Activated CD4-positive, CD25-positive, alpha-beta regulatory T cell treated with anti-CD3 and anti-CD28 coated beads, Interleukin-2, amount 50 U/mL, for 16 hours (primary cell): ENCODE data around the gene NRG2.

Experiments used
- DNase-seq: peaks from one replicate; pipeline ENCODE4 v3.0.0-alpha.2; 2020; ENCODE audit warnings: low read depth, low spot score

NRG2 gene

GRCh38 chr5:139947727-139948126 lies 95.4 kb downstream of the NRG2 start:
- DNase-seq = no peak

DNA sequence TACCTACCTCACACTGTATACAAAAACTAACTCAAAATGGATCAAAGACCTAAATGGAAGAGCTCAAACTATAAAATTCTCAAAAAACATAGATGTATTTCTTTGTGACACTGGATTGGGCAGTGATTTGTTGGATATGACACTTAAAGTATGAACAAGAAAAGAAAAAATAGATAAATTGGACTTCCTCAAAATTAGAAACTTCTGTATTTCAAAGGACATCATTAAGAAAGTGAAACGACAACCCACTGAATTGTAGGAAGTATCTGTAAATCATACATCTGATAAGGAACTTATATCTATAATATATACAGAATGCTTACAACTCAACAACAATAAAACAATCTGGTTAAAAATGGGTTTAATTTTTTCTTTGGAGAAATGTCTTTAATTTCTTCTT lies 96.7 kb downstream of the NRG2 start:
- DNase-seq = no peak

DNA sequence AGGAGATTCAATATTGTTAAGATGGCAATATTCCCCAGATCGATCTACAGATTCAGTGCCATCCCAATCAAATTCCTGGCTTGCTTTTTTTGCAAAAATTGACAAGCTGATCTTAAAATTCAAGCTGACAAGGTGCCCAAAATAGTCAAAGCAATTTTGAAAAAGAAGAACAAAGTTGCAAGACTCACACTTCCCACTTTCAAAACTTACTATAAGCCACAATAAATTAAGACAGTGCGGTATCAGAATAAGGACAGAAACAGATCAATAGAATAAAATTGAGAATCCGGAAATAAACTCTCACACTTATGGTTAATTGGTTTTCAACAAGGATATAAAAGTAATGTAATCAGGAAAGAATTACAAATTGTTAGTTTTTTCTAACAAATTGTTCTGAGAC lies 97.1 kb downstream of the NRG2 start:
- DNase-seq = no peak

DNA sequence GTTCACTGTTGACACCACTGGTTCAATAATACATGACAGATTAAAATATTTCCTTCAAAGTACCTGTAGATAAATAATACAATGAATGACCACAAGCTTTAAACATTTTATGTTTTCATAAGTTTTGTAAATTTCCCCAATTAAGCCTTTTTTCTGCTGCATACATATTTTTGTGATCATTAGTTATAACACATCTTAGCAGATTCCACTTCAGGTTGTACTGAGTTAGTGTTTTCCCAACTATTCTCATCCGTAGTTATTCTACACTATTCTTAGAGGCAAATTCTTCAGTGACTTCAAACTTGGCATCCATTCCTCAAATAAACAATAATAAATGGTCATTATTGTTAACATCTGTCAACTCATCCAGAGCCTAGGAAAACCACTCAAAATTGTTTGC lies 100.9 kb downstream of the NRG2 start:
- DNase-seq = no peak

- no peak for DNase-seq
Observed at GRCh38 chr5:139930406-139930805, 112.7 kb downstream of the NRG2 start.

- DNase-seq = no peak
Observed at GRCh38 chr5:139926797-139927503, 116.1 kb downstream of the NRG2 start.

DNA sequence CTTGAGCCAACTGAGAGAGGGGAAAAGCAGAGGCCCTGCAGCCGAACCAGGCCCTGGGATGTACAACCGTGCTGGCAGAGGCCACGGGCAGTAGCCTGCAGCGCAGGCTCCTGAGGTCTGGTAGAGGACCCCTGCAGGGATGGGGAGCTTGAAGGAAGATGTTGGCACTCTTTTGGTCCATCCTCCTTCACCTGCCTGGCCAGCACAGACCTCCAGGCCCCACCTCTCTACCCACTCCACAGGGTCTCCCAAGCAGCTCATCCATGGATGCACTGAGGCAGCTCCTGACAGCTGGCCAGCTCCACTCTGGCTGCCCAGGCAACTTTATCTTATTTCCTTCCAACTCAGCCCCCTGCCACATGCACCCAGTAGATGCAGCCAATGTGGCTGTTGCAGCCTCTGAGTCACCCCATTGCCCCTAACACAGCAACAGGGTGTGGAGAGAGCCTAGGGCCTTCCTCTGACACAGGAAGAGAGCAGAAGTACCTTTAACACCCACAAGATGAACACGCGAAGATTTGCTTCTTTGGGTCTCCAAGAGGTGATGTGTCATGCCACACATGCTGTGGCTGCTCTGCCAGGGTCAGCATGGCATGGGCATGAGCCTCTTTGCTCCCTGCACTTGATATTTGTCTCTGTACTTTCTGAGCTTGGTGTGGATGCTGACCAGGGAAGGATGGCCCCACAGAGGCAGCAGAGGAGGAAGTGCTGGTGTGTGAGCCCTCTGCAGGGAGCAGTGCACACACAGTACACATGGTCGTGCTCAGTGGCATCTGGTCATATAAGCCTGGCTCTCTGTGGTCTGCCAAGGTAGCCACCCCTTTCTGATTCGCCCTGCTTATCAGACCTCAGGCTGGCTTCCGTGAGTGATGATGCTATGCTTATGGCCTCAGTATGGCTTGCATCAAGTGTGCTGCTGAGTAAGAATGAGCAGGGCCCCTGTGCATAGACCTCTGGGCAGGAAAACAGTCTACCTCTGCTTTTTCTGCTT lies 117.2 kb downstream of the NRG2 start:
- DNase-seq = no peak

- no peak for DNase-seq
Observed at GRCh38 chr5:139925216-139925562, 117.9 kb downstream of the NRG2 start.

DNA sequence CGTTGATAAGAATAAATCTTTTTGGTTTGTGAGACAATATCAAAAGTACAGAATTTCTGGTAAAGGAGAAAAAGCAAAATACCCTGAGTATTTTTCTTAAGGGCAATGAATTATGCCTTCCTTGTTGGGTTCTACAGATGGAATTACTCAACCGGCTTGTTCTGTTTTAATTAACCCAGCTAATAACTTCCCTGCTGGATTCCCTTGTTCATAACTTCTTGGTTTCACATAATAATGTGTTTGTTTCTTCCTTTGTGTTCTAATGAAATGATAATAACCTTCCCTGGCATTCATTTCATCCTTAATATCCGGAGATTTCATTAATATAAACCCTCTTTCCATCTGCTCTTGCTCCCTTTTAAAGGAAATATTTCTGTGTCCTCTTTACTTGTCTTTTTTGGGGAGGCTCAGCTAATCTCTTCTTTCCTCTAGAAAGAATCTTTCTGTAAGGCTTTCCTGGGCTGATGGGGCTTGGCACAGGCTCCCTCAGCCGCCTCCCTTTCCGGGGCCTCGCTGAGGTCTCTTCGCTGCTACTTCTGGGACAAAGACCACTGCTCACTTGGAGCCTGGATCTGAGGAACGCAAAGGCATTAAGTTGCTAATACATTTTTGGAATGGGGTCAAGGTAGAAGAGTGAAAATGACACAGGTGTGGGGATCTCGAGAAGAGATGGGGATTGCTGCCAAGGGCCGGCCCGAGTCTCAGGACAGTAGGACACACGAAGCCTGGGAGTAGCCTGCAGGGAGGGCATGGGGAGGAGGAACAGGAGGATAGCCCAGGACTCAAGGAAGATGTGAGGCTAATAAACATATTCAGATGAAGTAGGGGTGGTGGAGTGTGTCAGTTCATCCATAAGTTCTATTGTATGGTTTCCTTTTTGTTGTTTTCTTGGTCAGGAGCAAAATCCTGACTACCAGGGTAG lies 118.5 kb downstream of the NRG2 start:
- DNase-seq = no peak

DNA sequence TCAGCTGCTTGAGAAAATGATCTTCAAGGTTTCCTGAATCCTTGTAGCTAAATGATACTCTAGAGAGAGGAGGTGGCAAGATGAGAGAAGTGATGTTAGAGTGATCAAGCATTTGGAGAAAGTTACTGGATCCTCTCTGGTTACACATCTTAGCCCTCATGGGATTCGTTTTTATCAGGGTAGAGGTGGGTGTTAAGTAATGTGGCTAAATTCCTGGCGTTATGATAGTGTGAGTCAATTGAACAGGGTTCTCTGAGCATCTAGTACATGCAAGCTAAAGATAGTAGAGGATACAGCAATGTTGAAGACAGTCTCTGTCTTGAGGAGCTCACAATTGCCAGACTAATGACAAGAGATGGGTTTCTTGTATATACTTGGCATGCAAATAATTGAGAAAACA lies 123.8 kb downstream of the NRG2 start:
- DNase-seq = no peak

DNA sequence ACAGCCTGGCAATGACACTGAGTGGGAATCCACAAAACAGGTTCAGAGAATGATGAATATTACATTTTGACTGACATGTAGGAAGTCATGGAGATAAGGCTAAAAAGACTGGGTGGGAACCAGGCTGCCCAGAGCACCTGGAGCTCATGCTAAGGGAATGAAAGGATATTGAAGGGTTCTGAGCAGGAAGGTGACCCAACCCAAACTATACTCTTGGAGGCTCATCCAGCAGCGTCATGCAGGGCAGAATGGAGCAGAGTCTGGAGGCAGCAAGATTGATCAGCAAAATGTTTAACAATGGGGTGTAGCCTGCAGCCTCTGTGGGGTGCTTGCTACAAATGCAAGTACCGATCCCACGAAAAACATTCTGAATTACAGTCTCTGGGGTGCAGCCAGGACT lies 127.3 kb downstream of the NRG2 start:
- DNase-seq = no peak

- no peak for DNase-seq
Observed at GRCh38 chr5:139915266-139915665, 127.8 kb downstream of the NRG2 start.

GRCh38 chr5:139914218-139914807 lies 128.8 kb downstream of the NRG2 start:
- no peak for DNase-seq

GRCh38 chr5:139912804-139913203 lies 130.3 kb downstream of the NRG2 start:
- no peak for DNase-seq

DNA sequence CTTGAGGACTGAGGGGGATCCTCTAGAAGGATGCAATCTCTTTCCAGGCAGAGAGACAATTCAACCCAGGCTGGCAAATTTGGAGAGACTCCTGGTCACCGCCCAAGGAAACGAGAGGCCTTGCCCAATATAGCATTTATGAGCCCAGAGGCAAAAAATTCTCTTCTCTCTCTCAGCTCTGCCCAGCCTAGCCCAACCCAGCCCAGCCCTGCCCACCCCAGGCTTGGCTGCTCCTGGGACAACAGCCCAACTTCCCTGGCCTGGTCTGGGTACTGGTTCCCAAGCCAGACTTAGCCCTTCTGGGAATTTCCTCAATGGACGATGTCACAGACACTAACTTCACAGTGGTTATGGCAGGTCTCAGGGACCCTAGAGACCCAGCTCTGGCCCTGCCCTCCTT lies 130.9 kb downstream of the NRG2 start:
- DNase-seq = no peak

- no peak for DNase-seq
Observed at GRCh38 chr5:139911425-139912120, 131.5 kb downstream of the NRG2 start.

- DNase-seq = no peak
Observed at GRCh38 chr5:139910901-139911300, 132.2 kb downstream of the NRG2 start.

- no peak for DNase-seq
Observed at GRCh38 chr5:139910036-139910435, 133.1 kb downstream of the NRG2 start.

- no peak for DNase-seq
Observed at GRCh38 chr5:139908749-139909148, 134.3 kb downstream of the NRG2 start.

GRCh38 chr5:139906661-139907060 lies 136.4 kb downstream of the NRG2 start:
- DNase-seq = no peak
